Lower leg skin (tissue), 4 donors: Measurements from ENCODE around the gene ATF7. TPM values are rescaled to one million over a fixed set of nuclear protein-coding genes. Genes with fewer than 3 reads are reported as not detected.

ENCODE experiments used
- DNase-seq, 2 donors: peaks; one replicate each; pipeline ENCODE4 v3.0.0-alpha.2; 2019; ENCODE audit warnings: low spot score in 2 of 2
- H3K4me3 ChIP-seq: fragments of 200-600 bp; sonication (generic); 2 replicates; pipeline ENCODE4 v1.5.1; 2017; ENCODE audit warnings: mild to moderate bottlenecking, low read depth; ENCODE audit not compliant: poor library complexity, severe bottlenecking
- CTCF ChIP-seq, 3 donors: fragments of 450-650 bp; IDR thresholded peaks; one replicate each; pipeline ENCODE4 v1.5.1; 2016; ENCODE audit warnings: antibody characterized with exemption in 3 of 3, mild to moderate bottlenecking in 3 of 3, moderate library complexity in 2 of 3
- POLR2A ChIP-seq, 2 donors: fragments of 450-650 bp; IDR thresholded peaks; one replicate each; pipeline ENCODE4 v1.6.1; 2016 to 2017; ENCODE audit warnings: antibody characterized with exemption in 2 of 2, mild to moderate bottlenecking in 1 of 2, moderate library complexity in 1 of 2
- WGBS, 2 donors: methylation state at CpG; one replicate each; pipeline ENCODE4 v1.1.5; 2018; 5-methylcytosine and 5-hydroxymethylcytosine counted together
- intact Hi-C: fragments of 100-400 bp; cut with DNase I; formaldehyde crosslinking; loops from one replicate; pipeline ENCODE4 v1.15.0; 2023; ENCODE audit warnings: low total_unique reads
- total RNA-seq, 4 donors: library from RNA; depleted of rRNA; stranded (reverse); fragments of >200 nt; gene quantifications; one replicate each; pipeline ENCODE4 v1.1.0, GENCODE V29; 2016

ATF7 gene
- total RNA-seq, 4 donors from 2014 or later: 25.1 to 34.4 (median 29.0) TPM

- H3K4me3 ChIP-seq: no peak within 1 kb of the TSS
- no peak for TF ChIP-seq CTCF (IDR thresholded peaks at IDR 0.05)
- TF ChIP-seq POLR2A (IDR thresholded peaks at IDR 0.05): no peak
- WGBS, 2 donors: 83 to 86% methylated on average over 9 of the region's 9 CpGs
- peak in 1 of 2 donors; percentile 61 for DNase-seq
- intact Hi-C loops: no loop called here
Measured at GRCh38 chr12:53506881-53507602, 119.1 kb downstream of the ATF7 start, which contains the start of gene NPFF. Gene NPFF, minus strand, starts transcription at chr12:53507484. Its CDS starts 10 bp downstream, at chr12:53507474.

GRCh38 chr12:53506450-53506785 is 119.8 kb downstream of the ATF7 start:
- no peak for DNase-seq
- no peak overlapping the region for H3K4me3 ChIP-seq
- no peak for TF ChIP-seq CTCF (IDR thresholded peaks at IDR 0.05)
- intact Hi-C loops: no loop called here
- WGBS, 2 donors: 23 to 25% methylated on average over 2 of the region's 2 CpGs

- 79 to 84% methylated on average over 19 of the region's 19 CpGs for WGBS, 2 donors
- TF ChIP-seq POLR2A (IDR thresholded peaks at IDR 0.05) (no peak), CTCF (IDR thresholded peaks at IDR 0.05) (no peak)
- intact Hi-C loops: no loop called here
- DNase-seq: no peak
- no peak overlapping the region for H3K4me3 ChIP-seq
Measured at GRCh38 chr12:53505555-53506449, 120.4 kb downstream of the ATF7 start.

- 53 to 64% methylated on average over 9 to 10 of the region's 10 CpGs for WGBS, 2 donors
- TF ChIP-seq CTCF (IDR thresholded peaks at IDR 0.05) (no peak), POLR2A (IDR thresholded peaks at IDR 0.05) (no peak)
Measured at GRCh38 chr12:53505086-53505485, 121.1 kb downstream of the ATF7 start.

GRCh38 chr12:53504004-53504920 is 121.9 kb downstream of the ATF7 start:
- TF ChIP-seq CTCF (IDR thresholded peaks at IDR 0.05): no peak
- TF ChIP-seq POLR2A (IDR thresholded peaks at IDR 0.05): no peak
- peak in 1 of 2 donors; percentile 82 for DNase-seq
- intact Hi-C loops: no loop called here
- no peak overlapping the region for H3K4me3 ChIP-seq
- 79 to 82% methylated on average over 14 of the region's 14 CpGs for WGBS, 2 donors

More at GRCh38 chr12:53505086-53505485, 121.1 kb downstream of the ATF7 start:
- intact Hi-C loops: no loop called here
- H3K4me3 ChIP-seq: no peak overlapping the region
- no peak for DNase-seq
